Right cardiac atrium (tissue), 5 donors: ENCODE measurements around the gene ERICH4. TPM values are rescaled to one million over a fixed set of nuclear protein-coding genes. Genes with fewer than 3 reads are reported as not detected.
"Not testable (repeated sequence)": the region's sequence is repeated elsewhere in the genome, so short reads cannot be mapped to it uniquely, and the experiment has no call there.

Experiments
- ATAC-seq, 2 donors: fragments of 200-7000 bp; cut with Tn5 transposase; one replicate each; pipeline versions ENCODE4 v1.8.0 to v1.9.1; 2020; ENCODE audit warnings: moderate library complexity in 2 of 2, mild to moderate bottlenecking in 1 of 2
- DNase-seq, 3 donors: peaks; one replicate each; pipeline ENCODE4 v3.0.0-alpha.2; 2020
- H3K27ac ChIP-seq: one replicate; pipeline ENCODE4 v1.5.1; 2013; ENCODE audit warnings: mild to moderate bottlenecking, low read length, control low read depth, moderate library complexity
- H3K27me3 ChIP-seq: one replicate; pipeline ENCODE4 v1.6.1; 2013; ENCODE audit not compliant: control insufficient read depth, insufficient read depth
- H3K4me1 ChIP-seq: one replicate; pipeline ENCODE4 v1.6.1; 2013; ENCODE audit warnings: low read length; ENCODE audit not compliant: control insufficient read depth, insufficient read depth
- H3K4me3 ChIP-seq: one replicate; pipeline ENCODE4 v1.5.1; 2013; ENCODE audit warnings: low read length, control low read depth
- H3K9me3 ChIP-seq: one replicate; pipeline ENCODE4 v1.6.1; 2013; ENCODE audit warnings: low read length; ENCODE audit not compliant: control insufficient read depth
- WGBS: extraction: QIAGEN DNeasy Blood & Tissue Kit; methylation state at CpG from one replicate; pipeline ENCODE4 v1.1.7; 2013; 5-methylcytosine and 5-hydroxymethylcytosine counted together
- intact Hi-C, 4 donors: fragments of 100-400 bp; cut with DNase I; formaldehyde crosslinking; loops; one replicate each; pipeline versions ENCODE4 v1.11.0 to v1.14.0; 2022 to 2023
- polyA plus RNA-seq: library from polyadenylated mRNA; stranded (reverse); fragments of 200-250 nt; gene quantifications from one replicate; pipeline ENCODE4 v1.2.3, GENCODE V29; 2013
- total RNA-seq, 4 donors: library from RNA; stranded (reverse); fragmentation: NEBNext Ultra II Directional; extraction: Animal tissue kit (Norgen Biotek cat#: 25700); gene quantifications; one replicate each; pipeline ENCODE4 v1.2.1, GENCODE V29; 2021
- donor health status: healthy with polysubstance abuse.
- donor health status: DM: no; HTN: yes; CAD: no.
- donor health status: DM: no; HTN: no; CAD: no.
- donor health status: DM: no; HTN: yes; CAD: no; lungs with severe emphysema.
- donor health status: DM: yes; HTN: yes; CAD: no.

Gene ERICH4
- total and polyA plus RNA-seq, 5 donors: not detected

DNA sequence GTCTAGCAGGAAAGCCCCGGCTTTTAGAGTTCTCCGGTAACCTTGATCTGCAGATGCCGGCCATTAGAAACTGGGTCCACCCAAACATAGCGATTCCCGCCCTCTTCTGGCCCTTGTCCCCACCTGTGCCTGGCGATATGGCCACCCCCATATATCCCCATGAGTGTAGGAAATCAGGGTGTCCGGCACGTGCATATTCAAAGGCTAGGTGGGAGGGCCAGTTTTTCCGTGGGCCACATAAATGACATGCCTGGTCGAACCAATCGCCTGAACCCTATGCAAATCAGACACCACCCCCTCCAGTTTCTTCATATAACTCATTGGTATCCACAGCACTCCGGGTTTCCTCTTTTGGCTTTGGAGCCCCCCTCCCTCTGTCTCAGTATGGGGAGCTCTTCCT lies 37.4 kb downstream of the ERICH4 start:
- no peaks in the 10 kb centered on the region for H3K4me1 ChIP-seq
- 63% methylated on average over 12 of the region's 12 CpGs for WGBS
- no peak overlapping the region for H3K4me3 ChIP-seq
- intact Hi-C loops: no loop called here
- H3K27me3 ChIP-seq: no peaks in the 10 kb centered on the region
- DNase-seq (no peak), ATAC-seq (peak; percentile 22 to 52)
- no peaks in the 10 kb centered on the region for H3K9me3 ChIP-seq
- peak overlapping the region; percentile 80 for H3K27ac ChIP-seq

DNA sequence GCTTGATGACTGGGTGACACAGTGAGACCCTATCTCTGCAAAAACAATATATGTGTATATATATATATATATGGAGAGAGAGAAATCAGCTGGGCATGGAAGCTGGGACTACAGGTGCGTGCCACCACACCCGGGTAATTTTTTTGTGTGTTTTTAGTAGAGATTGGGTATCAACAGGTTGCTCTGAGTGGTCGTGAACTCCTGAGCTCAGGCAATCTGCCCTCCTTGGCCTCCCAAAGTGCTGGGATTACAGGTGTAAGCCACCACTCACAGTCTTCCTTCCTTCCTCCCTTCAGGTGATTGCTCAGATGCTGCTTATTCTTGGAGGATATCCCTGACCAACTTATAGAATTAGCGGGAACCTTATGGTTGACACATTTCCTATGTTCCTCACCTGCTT lies 41.9 kb downstream of the ERICH4 start:
- 82% methylated on average over 4 of the region's 4 CpGs for WGBS
- Histone ChIP-seq H3K4me3 (no peak overlapping the region), H3K9me3 (no peaks in the 10 kb centered on the region), H3K4me1 (no peaks in the 10 kb centered on the region), H3K27me3 (no peaks in the 10 kb centered on the region), H3K27ac (no peak overlapping the region)
- DNase-seq: no peak
- ATAC-seq: no peak
- intact Hi-C loops: no loop called here

DNA sequence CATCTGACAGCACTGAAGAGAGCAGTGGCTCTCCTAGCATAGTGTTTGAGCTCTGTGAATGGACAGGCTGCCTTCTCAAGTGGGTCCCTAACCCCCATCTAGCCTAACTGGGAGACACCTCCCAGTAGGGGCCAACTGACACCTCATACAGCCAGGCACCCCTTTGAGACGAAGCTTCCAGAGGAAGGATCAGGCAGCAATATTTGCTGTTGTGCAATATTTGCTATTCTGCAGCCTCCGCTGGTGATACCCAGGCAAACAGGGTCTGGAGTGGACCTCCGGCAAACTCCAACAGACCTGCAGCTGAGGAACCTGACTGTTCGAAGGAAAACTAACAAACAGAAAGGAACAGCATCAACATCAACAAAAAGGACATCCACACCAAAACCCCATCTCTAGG lies 44.0 kb downstream of the ERICH4 start:
- H3K27ac ChIP-seq, DNase-seq, H3K4me3 ChIP-seq, intact Hi-C loops, H3K9me3 ChIP-seq, H3K4me1 ChIP-seq, H3K27me3 ChIP-seq, ATAC-seq: not testable (repeated sequence)
- WGBS: 87% methylated on average over 4 of the region's 4 CpGs

DNA sequence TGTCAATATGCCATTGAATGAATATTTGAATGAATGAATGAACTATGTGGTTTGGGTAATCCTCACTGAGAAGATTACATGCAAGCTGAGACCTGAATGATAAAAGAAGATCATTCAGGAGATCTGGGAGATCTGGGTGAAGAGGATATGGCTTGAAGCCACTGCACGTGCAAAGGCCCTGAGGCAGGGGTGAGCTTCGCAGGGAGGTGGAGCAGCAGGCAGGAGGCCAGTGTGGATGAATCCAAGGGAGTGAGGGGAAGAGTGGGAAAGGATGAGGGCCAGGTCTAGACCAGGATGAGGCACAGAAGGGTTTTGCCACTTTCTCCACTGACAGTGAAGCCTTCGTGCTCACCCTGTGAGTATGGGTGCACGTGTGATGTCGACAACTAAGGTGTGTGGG lies 49.9 kb downstream of the ERICH4 start:
- DNase-seq (no peak), ATAC-seq (no peak)
- no peak overlapping the region for H3K4me3 ChIP-seq
- intact Hi-C loops: no loop called here
- no peaks in the 10 kb centered on the region for H3K4me1 ChIP-seq
- H3K27ac ChIP-seq: no peak overlapping the region
- H3K9me3 ChIP-seq: no peaks in the 10 kb centered on the region
- no peaks in the 10 kb centered on the region for H3K27me3 ChIP-seq
- WGBS: 96% methylated on average over 5 of the region's 5 CpGs

Other genes starting within 250 kb of the ERICH4 start
- gene CYP2S1, start 249.9 kb upstream of the ERICH4 start, total RNA-seq: 1 to 10 TPM; 1.1 to 1.7 (median 1.2) TPM
- 0.14 TPM for gene CYP2S1, start 249.9 kb upstream of the ERICH4 start, polyA plus RNA-seq
- gene AXL, start 223.9 kb upstream of the ERICH4 start, total RNA-seq: 10 to 100 TPM; 30.2 to 43.6 (median 38.5) TPM
- gene AXL, start 223.9 kb upstream of the ERICH4 start, polyA plus RNA-seq: 12.3 TPM
- 100 to 1,000 TPM; 134 to 152 (median 141) TPM for gene HNRNPUL1, start 178.8 kb upstream of the ERICH4 start, total RNA-seq
- 89.4 TPM for gene HNRNPUL1, start 178.8 kb upstream of the ERICH4 start, polyA plus RNA-seq
- 10 to 100 TPM; 17.9 to 22.2 (median 18.9) TPM for gene CCDC97, start 133.0 kb upstream of the ERICH4 start, total RNA-seq
- 12.2 TPM for gene CCDC97, start 133.0 kb upstream of the ERICH4 start, polyA plus RNA-seq
- gene TGFB1, start 89.2 kb upstream of the ERICH4 start, total RNA-seq: 10 to 100 TPM; 27.0 to 39.3 (median 33.3) TPM
- 23.9 TPM for gene TGFB1, start 89.2 kb upstream of the ERICH4 start, polyA plus RNA-seq
- 1 to 10 TPM; 3.3 to 3.8 (median 3.5) TPM for gene B9D2, start 79.0 kb upstream of the ERICH4 start, total RNA-seq
- 5.1 TPM for gene B9D2, start 79.0 kb upstream of the ERICH4 start, polyA plus RNA-seq
- 1 to 10 TPM; 4.6 to 6.7 (median 5.8) TPM for gene TMEM91, start 66.6 kb upstream of the ERICH4 start, total RNA-seq
- 8.5 TPM for gene TMEM91, start 66.6 kb upstream of the ERICH4 start, polyA plus RNA-seq
- 10 to 100 TPM in 2 of 4 donors, 1 to 10 TPM in 2; 8.6 to 12.6 (median 10.8) TPM for gene EXOSC5, start 45.8 kb upstream of the ERICH4 start, total RNA-seq
- gene EXOSC5, start 45.8 kb upstream of the ERICH4 start, polyA plus RNA-seq: 12.2 TPM
- 10 to 100 TPM; 21.0 to 36.1 (median 33.0) TPM for gene BCKDHA, start 45.3 kb upstream of the ERICH4 start, total RNA-seq
- gene BCKDHA, start 45.3 kb upstream of the ERICH4 start, polyA plus RNA-seq: 50.4 TPM
- 1 to 10 TPM; 2.0 to 3.6 (median 3.1) TPM for gene B3GNT8, start 15.8 kb upstream of the ERICH4 start, total RNA-seq
- gene B3GNT8, start 15.8 kb upstream of the ERICH4 start, polyA plus RNA-seq: 3.4 TPM
- gene DMAC2, start 3.2 kb upstream of the ERICH4 start, total RNA-seq: 10 to 100 TPM; 52.6 to 86.8 (median 77.5) TPM
- 84.9 TPM for gene DMAC2, start 3.2 kb upstream of the ERICH4 start, polyA plus RNA-seq
- gene CEACAM21, start 133.0 kb downstream of the ERICH4 start, total RNA-seq: 1 to 10 TPM in 2 of 4 donors, under 1 TPM in 2; 0.65 to 1.6 (median 1.2) TPM
- 0.36 TPM for gene CEACAM21, start 133.0 kb downstream of the ERICH4 start, polyA plus RNA-seq
- under 1 TPM; 0.25 to 0.62 (median 0.32) TPM for gene CEACAM4, start 183.9 kb downstream of the ERICH4 start, total RNA-seq
- gene CEACAM4, start 183.9 kb downstream of the ERICH4 start, polyA plus RNA-seq: 0.16 TPM
- gene CEACAM7, start 245.1 kb downstream of the ERICH4 start, total RNA-seq: not detected
- not detected for gene CEACAM7, start 245.1 kb downstream of the ERICH4 start, polyA plus RNA-seq